HepG2 (cell line): ENCODE measurements around the gene ZNF74. TPM values are rescaled to one million over a fixed set of nuclear protein-coding genes. Genes with fewer than 3 reads are reported as not detected.
A peak's percentile ranks its signal among the peaks of the same experiment; 100 is the strongest.

Experiments used
- SNAI1 ChIP-seq: sonication (generic); formaldehyde crosslinking; IDR thresholded peaks from 2 replicates; pipeline ENCODE4 v1.5.0; 2020; ENCODE audit warnings: mild to moderate bottlenecking, missing genetic modification reagents, borderline replicate concordance
- ZNF234 ChIP-seq: sonication (generic); formaldehyde crosslinking; conservative IDR thresholded peaks from 2 replicates; pipeline ENCODE4 v1.5.1; 2020; ENCODE audit warnings: mild to moderate bottlenecking, missing genetic modification reagents
- ZSCAN9 ChIP-seq: IDR thresholded peaks from 2 replicates; pipeline ENCODE4 v1.6.1; 2016; ENCODE audit warnings: borderline replicate concordance
- polyA plus RNA-seq, 8 experiments: library from polyadenylated mRNA; depleted of rRNA in 3 of 8; stranded (reverse) in 7 of 8; unstranded in 1 of 8; fragments of >200 nt; fragmentation: Illumina TruSeq in 4 of 8; extraction: Trizol in 4 of 8; gene quantifications; 2 replicates each; pipeline versions ENCODE4 v1.2.1 to v1.2.3, GENCODE V29; 2011 to 2016; ENCODE audit warnings: low read depth in 4 of 8, missing spikeins in 1 of 8, mixed read lengths in 1 of 8; ENCODE audit not compliant: insufficient read depth in 1 of 8
- total RNA-seq, 5 experiments: library from RNA; depleted of rRNA; stranded (reverse); fragments of >200 nt; fragmentation: Illumina TruSeq; extraction: Trizol; gene quantifications; 2 replicates each; pipeline ENCODE4 v1.2.3, GENCODE V29; 2016; ENCODE audit warnings: low read depth in 1 of 5
- TF ChIP-seq, protein P1 (sequence below): sonication (generic); formaldehyde crosslinking; IDR thresholded peaks from 2 replicates; pipeline ENCODE4 v1.4.0; 2020; ENCODE audit warnings: mild to moderate bottlenecking, missing genetic modification reagents
- TF ChIP-seq, protein P2 (sequence below): sonication (generic); formaldehyde crosslinking; IDR thresholded peaks from 2 replicates; pipeline ENCODE4 v1.4.0; 2020; ENCODE audit warnings: missing genetic modification reagents
- TF ChIP-seq, protein P3 (sequence below): sonication (generic); formaldehyde crosslinking; IDR thresholded peaks from 2 replicates; pipeline ENCODE4 v1.8.1; 2023; ENCODE audit warnings: mild to moderate bottlenecking, moderate library complexity, missing genetic modification reagents
- TF ChIP-seq, protein P4 (sequence below): sonication (generic); formaldehyde crosslinking; IDR thresholded peaks from one replicate; pipeline ENCODE4 v1.5.1; 2020; ENCODE audit warnings: mild to moderate bottlenecking, missing genetic modification reagents; ENCODE audit errors: not compliant biosample characterization

Gene ZNF74
- total and polyA plus RNA-seq, 2 of the 13 experiments (the other 11 are each of a cell fraction or from before 2014, with no cell fraction given), result 6.3 to 9.1 TPM

DNA sequence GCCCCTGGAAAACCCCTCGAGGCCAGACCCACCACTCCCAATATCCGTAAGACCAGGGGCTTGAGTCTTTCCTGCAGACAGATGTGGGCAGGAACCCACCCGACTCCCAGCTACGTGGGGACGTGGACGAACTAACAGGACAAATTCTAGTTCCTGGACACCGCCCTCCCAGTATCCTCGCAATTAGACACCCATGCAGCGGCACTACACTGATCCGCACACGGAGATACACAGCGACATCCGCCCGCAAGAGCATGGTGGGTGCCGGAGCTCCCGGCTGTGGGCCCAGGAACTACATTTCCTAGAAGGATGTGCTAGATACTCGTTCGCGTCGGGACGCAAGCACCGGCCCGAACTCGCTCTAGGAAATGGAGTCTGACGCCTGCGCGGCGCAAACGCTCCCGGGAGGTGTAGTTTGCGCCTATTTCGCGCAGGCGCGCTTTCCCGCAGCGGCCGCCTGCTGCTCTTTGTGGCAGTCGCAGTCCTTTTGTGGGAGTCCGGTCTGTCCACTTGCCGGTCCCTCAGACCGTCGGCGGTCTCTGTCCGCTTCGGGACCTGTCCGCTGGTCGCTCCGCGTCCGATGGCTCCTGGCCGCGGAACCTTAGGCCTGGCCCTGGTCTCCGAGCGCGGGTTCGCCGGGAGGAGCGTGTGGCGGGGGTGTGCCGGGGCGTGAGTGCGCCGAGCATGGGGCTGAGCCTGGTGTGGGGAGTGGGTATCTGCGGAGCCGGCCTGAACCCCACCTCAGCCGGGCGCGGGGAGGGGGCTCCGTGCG, at the start of gene ZNF74 (continued):
- TF ChIP-seq, protein P1, sequence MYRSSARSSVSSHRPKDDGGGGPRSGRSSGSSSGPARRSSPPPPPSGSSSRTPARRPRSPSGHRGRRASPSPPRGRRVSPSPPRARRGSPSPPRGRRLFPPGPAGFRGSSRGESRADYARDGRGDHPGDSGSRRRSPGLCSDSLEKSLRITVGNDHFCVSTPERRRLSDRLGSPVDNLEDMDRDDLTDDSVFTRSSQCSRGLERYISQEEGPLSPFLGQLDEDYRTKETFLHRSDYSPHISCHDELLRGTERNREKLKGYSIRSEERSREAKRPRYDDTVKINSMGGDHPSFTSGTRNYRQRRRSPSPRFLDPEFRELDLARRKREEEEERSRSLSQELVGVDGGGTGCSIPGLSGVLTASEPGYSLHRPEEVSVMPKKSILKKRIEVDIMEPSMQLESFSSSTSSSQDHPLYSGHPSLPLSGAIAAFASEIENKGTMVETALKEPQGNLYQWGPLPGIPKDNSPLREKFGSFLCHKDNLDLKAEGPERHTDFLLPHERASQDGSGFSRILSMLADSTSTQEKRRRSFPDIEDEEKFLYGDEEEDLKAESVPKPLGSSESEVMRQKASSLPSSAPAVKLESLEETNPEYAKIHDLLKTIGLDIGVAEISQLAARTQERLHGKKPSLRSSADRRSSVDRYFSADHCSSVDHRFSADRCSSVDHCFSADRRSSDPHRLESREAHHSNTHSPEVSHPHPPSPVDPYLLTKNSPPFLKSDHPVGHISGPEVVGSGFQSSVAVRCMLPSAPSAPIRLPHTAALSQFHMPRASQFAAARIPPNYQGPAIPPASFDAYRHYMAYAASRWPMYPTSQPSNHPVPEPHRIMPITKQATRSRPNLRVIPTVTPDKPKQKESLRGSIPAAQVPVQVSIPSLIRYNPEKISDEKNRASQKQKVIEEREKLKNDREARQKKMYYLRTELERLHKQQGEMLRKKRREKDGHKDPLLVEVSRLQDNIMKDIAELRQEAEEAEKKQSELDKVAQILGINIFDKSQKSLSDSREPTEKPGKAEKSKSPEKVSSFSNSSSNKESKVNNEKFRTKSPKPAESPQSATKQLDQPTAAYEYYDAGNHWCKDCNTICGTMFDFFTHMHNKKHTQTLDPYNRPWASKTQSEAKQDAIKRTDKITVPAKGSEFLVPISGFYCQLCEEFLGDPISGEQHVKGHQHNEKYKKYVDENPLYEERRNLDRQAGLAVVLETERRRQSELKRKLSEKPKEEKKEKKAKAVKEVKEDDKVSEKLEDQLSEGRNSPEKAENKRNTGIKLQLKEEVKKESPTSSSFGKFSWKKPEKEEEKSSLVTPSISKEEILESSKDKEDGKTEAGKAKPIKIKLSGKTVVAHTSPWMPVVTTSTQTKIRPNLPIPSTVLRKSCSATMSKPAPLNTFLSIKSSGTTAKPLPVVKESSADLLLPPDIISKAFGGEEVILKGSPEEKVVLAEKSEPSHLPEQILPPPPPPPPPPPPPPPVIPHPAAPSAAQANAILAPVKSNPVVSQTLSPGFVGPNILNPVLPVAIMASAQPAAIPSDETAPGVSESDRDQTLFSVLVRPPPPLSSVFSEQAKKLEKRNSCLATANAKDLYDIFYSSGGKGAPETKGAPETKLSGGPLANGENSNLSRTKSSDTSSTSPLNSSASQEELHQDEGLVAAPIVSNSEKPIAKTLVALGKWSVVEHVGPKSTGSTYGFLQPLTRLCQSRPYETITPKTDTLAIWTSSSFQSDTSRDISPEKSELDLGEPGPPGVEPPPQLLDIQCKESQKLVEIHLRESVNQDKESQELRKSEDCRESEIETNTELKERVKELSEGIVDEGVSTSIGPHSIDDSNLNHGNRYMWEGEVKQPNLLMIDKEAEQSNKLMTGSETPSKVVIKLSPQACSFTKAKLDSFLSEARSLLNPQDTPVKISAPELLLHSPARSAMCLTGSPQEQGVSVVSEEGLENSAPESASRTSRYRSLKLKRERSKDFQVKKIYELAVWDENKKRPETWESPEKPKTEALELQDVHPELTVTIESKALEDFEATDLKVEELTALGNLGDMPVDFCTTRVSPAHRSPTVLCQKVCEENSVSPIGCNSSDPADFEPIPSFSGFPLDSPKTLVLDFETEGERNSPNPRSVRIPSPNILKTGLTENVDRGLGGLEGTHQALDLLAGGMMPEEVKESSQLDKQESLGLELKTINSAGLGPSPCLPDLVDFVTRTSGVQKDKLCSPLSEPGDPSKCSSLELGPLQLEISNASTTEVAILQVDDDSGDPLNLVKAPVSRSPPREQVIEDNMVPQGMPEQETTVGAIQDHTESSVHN (CRISPR knock-in tag), result no peak
- 0 out of 2 replicates have a peak, but pooled peaks have one; percentile 56 for TF ChIP-seq ZNF234 (CRISPR knock-in tag)
- TF ChIP-seq, protein P2, sequence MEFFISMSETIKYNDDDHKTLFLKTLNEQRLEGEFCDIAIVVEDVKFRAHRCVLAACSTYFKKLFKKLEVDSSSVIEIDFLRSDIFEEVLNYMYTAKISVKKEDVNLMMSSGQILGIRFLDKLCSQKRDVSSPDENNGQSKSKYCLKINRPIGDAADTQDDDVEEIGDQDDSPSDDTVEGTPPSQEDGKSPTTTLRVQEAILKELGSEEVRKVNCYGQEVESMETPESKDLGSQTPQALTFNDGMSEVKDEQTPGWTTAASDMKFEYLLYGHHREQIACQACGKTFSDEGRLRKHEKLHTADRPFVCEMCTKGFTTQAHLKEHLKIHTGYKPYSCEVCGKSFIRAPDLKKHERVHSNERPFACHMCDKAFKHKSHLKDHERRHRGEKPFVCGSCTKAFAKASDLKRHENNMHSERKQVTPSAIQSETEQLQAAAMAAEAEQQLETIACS (CRISPR knock-in tag), result peak; percentile 55
- 0 out of 2 replicates have a peak, but pooled peaks have one; percentile 15 for TF ChIP-seq ZSCAN9 (CRISPR knock-in tag)
- TF ChIP-seq, protein P3, sequence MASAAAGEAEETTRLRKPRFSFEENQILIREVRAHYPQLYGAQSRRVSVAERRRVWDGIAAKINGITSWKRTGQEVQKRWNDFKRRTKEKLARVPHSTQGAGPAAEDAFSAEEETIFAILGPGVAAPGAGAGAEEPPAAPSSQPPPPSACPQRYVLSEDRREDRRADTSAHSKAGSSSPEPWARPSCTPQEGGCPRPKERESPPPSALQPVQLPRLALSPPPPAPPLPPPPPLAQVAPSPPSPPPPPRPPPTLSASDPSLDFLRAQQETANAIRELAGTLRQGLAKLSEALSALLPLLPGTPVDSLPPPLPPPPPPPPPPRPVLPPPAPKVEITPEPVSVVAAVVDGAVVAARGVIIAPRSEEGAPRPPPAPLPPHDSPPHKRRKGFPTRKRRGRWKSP, result peak; percentile 100
- TF ChIP-seq, protein P4, sequence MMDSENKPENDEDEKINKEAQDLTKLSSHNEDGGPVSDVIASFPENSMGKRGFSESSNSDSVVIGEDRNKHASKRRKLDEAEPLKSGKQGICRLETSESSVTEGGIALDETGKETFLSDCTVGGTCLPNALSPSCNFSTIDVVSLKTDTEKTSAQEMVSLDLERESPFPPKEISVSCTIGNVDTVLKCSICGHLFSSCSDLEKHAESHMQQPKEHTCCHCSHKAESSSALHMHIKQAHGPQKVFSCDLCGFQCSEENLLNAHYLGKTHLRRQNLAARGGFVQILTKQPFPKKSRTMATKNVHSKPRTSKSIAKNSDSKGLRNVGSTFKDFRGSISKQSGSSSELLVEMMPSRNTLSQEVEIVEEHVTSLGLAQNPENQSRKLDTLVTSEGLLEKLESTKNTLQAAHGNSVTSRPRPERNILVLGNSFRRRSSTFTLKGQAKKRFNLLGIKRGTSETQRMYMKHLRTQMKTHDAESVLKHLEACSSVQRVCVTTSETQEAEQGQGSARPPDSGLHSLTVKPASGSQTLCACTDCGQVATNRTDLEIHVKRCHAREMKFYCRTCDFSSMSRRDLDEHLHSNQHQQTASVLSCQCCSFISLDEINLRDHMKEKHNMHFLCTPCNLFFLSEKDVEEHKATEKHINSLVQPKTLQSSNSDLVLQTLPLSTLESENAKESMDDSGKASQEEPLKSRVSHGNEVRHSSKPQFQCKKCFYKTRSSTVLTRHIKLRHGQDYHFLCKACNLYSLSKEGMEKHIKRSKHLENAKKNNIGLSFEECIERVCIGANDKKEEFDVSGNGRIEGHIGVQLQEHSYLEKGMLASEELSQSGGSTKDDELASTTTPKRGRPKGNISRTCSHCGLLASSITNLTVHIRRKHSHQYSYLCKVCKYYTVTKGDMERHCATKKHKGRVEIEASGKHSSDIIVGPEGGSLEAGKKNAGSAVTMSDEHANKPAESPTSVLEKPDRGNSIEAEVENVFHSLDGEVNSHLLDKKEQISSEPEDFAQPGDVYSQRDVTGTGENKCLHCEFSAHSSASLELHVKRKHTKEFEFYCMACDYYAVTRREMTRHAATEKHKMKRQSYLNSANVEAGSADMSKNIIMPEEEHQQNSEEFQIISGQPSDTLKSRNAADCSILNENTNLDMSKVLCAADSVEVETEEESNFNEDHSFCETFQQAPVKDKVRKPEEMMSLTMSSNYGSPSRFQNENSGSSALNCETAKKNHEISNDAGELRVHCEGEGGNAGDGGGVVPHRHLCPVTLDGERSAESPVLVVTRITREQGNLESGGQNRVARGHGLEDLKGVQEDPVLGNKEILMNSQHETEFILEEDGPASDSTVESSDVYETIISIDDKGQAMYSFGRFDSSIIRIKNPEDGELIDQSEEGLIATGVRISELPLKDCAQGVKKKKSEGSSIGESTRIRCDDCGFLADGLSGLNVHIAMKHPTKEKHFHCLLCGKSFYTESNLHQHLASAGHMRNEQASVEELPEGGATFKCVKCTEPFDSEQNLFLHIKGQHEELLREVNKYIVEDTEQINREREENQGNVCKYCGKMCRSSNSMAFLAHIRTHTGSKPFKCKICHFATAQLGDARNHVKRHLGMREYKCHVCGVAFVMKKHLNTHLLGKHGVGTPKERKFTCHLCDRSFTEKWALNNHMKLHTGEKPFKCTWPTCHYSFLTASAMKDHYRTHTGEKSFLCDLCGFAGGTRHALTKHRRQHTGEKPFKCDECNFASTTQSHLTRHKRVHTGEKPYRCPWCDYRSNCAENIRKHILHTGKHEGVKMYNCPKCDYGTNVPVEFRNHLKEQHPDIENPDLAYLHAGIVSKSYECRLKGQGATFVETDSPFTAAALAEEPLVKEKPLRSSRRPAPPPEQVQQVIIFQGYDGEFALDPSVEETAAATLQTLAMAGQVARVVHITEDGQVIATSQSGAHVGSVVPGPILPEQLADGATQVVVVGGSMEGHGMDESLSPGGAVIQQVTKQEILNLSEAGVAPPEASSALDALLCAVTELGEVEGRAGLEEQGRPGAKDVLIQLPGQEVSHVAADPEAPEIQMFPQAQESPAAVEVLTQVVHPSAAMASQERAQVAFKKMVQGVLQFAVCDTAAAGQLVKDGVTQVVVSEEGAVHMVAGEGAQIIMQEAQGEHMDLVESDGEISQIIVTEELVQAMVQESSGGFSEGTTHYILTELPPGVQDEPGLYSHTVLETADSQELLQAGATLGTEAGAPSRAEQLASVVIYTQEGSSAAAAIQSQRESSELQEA (CRISPR knock-in tag), result peak; percentile 86
- TF ChIP-seq SNAI1 (CRISPR knock-in tag), result no peak
